GM12874 (cell line): ENCODE data around the gene OR1F1.

Source experiments
- TF ChIP-seq, protein P1 (sequence below): IDR thresholded peaks from 2 replicates; pipeline ENCODE4 v1.5.1; 2011; ENCODE audit warnings: low read depth, mild to moderate bottlenecking, control low read depth, low read length, moderate library complexity; ENCODE audit not compliant: insufficient read depth

OR1F1 gene

GRCh38 chr16:3187798-3188674, at the start of gene OR1F1:
Gene OR1F1, plus strand, starts transcription at chr16:3188204.
- TF ChIP-seq, protein P1, sequence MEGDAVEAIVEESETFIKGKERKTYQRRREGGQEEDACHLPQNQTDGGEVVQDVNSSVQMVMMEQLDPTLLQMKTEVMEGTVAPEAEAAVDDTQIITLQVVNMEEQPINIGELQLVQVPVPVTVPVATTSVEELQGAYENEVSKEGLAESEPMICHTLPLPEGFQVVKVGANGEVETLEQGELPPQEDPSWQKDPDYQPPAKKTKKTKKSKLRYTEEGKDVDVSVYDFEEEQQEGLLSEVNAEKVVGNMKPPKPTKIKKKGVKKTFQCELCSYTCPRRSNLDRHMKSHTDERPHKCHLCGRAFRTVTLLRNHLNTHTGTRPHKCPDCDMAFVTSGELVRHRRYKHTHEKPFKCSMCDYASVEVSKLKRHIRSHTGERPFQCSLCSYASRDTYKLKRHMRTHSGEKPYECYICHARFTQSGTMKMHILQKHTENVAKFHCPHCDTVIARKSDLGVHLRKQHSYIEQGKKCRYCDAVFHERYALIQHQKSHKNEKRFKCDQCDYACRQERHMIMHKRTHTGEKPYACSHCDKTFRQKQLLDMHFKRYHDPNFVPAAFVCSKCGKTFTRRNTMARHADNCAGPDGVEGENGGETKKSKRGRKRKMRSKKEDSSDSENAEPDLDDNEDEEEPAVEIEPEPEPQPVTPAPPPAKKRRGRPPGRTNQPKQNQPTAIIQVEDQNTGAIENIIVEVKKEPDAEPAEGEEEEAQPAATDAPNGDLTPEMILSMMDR, result no peak

GRCh38 chr16:3138342-3138741, 49.7 kb upstream of the OR1F1 start:
- TF ChIP-seq, protein P1, result no peak

- TF ChIP-seq, protein P1, result no peak
These were observed 49.1 kb upstream of the OR1F1 start for GRCh38 chr16:3138823-3139426.

- TF ChIP-seq, protein P1, result no peak
These were observed 47.2 kb upstream of the OR1F1 start for GRCh38 chr16:3140603-3141427.

GRCh38 chr16:3141781-3142311, 46.2 kb upstream of the OR1F1 start:
- TF ChIP-seq, protein P1, result no peak

- TF ChIP-seq, protein P1, result no peak
These were observed 45.7 kb upstream of the OR1F1 start for GRCh38 chr16:3142327-3142726.

GRCh38 chr16:3142770-3143169, 45.2 kb upstream of the OR1F1 start:
- TF ChIP-seq, protein P1, result no peak
